HEK293T (cell line): ENCODE results near the gene SFXN4.

Source experiments
- CTCF ChIA-PET: fragments of 350-600 bp; formaldehyde crosslinking; extraction: SDS; loops from one replicate; lab custom pipeline; 2021; ENCODE audit warnings: antibody characterized with exemption, inconsistent platforms; lab: Yijun Ruan, JAX
- POLR2A ChIA-PET: fragments of 350-600 bp; formaldehyde crosslinking; extraction: SDS; loops from one replicate; lab custom pipeline; 2020; ENCODE audit warnings: antibody characterized with exemption, inconsistent platforms; lab: Yijun Ruan, JAX
- DNase-seq: peaks from one replicate; pipeline ENCODE4 v3.0.0; 2012; ENCODE audit warnings: mixed read lengths; ENCODE audit errors: extremely low spot score
- ARNT ChIP-seq: fragments of 450-650 bp; IDR thresholded peaks from 2 replicates; pipeline ENCODE4 v1.6.1; 2017; ENCODE audit warnings: mild to moderate bottlenecking
- BHLHE40 ChIP-seq: fragments of 450-650 bp; IDR thresholded peaks from 2 replicates; pipeline ENCODE4 v1.6.1; 2016; ENCODE audit warnings: mild to moderate bottlenecking, moderate library complexity, borderline replicate concordance
- CTBP1 ChIP-seq: fragments of 450-650 bp; IDR thresholded peaks from 2 replicates; pipeline ENCODE4 v1.6.1; 2016; ENCODE audit warnings: borderline replicate concordance
- ELF4 ChIP-seq: fragments of 450-650 bp; IDR thresholded peaks from 2 replicates; pipeline ENCODE4 v1.6.1; 2017; ENCODE audit warnings: antibody characterized with exemption
- FOXA1 ChIP-seq: fragments of 450-650 bp; IDR thresholded peaks from 2 replicates; pipeline ENCODE4 v1.6.1; 2016; ENCODE audit warnings: mild to moderate bottlenecking
- FOXK2 ChIP-seq: fragments of 450-650 bp; IDR thresholded peaks from 2 replicates; pipeline ENCODE4 v1.6.1; 2016; ENCODE audit warnings: mild to moderate bottlenecking
- FOXM1 ChIP-seq: fragments of 450-650 bp; IDR thresholded peaks from 2 replicates; pipeline ENCODE4 v1.6.1; 2017; ENCODE audit warnings: mild to moderate bottlenecking, borderline replicate concordance
- HDGF ChIP-seq: fragments of 450-650 bp; IDR thresholded peaks from 2 replicates; pipeline ENCODE4 v1.6.1; 2017; ENCODE audit warnings: antibody characterized with exemption, borderline replicate concordance
- L3MBTL2 ChIP-seq: fragments of 450-650 bp; conservative IDR thresholded peaks from 2 replicates; pipeline ENCODE4 v1.6.1; 2016; ENCODE audit warnings: mild to moderate bottlenecking
- LEF1 ChIP-seq: fragments of 450-650 bp; IDR thresholded peaks from 2 replicates; pipeline ENCODE4 v1.6.1; 2017; ENCODE audit warnings: mild to moderate bottlenecking, borderline replicate concordance
- NFRKB ChIP-seq: fragments of 450-650 bp; IDR thresholded peaks from 2 replicates; pipeline ENCODE4 v1.6.1; 2016; ENCODE audit warnings: mild to moderate bottlenecking, moderate library complexity
- SP1 ChIP-seq: fragments of 450-650 bp; IDR thresholded peaks from 2 replicates; pipeline ENCODE4 v1.6.1; 2017
- SUZ12 ChIP-seq: fragments of 450-650 bp; IDR thresholded peaks from 2 replicates; pipeline ENCODE4 v1.6.1; 2016; ENCODE audit warnings: mild to moderate bottlenecking
- TARDBP ChIP-seq: fragments of 450-650 bp; IDR thresholded peaks from 2 replicates; pipeline ENCODE4 v1.6.1; 2016
- ZNF384 ChIP-seq: fragments of 450-650 bp; IDR thresholded peaks from 2 replicates; pipeline ENCODE4 v1.6.1; 2016
- TF ChIP-seq, protein P1 (sequence below): fragments of 450-650 bp; IDR thresholded peaks from 2 replicates; pipeline ENCODE4 v1.6.1; 2016

SFXN4 gene

DNA sequence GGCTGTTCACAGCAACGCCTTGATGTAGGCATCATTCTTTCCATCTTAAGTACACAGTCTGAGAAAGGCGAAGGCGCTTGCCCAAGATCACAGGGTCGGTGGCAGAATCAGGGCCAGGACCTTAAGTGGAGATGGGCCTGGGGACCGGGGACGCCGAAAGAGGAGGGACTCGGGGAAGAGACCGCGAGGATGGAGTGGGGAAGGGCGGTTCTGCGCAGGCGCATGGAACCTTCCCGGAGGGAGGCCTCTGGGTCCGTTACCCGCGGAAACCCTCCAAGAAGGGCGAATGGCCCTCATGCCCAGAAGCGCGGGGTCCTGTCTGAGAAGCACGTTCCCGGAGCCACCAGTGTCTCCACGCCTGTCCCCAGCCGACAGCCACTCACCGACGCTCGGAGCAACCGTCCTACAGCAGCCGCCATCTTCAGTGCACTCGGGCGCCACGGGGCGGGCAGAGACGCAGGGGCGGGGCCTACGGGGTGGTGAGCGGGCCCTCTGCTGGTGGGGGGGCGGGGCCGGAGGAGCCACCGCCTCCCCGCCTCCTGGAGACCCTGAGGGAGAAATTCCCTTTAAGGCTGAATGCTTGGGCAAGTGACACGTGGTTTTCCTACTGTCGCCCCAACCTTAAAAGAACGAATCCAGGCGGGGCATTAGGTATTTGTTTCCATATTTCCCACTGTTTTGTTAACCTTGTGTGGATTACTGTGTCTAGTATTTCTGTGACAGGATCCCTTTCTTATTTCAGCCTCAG, 13.0 kb upstream of the SFXN4 start, which contains the start of gene PRDX3:
Gene PRDX3, minus strand, starts transcription at position 441 of the 748 bp plus-strand sequence. Its CDS starts 22 bp downstream, at position 419.
- ChIA-PET POLR2A (interaction anchor here (0.7 to 1.0 kb wide), 3 partner anchors 11 to 24 kb away, joined by 3 to 4 read pairs (median 3); no protein-coding TSS in a partner anchor), CTCF (no interaction called here)
- peak; percentile 98 for DNase-seq
- no peak for TF ChIP-seq TARDBP
- no peak for TF ChIP-seq ARNT
- no peak for TF ChIP-seq FOXK2
- TF ChIP-seq HDGF, result peak; percentile 44; the same call in 1 of the 2 replicates
- no peak for TF ChIP-seq FOXM1
- peak; percentile 51 for TF ChIP-seq L3MBTL2

- no peak for DNase-seq
- CTCF ChIA-PET, result no interaction called here
- POLR2A ChIA-PET, result no interaction called here
Measured at GRCh38 chr10:119177708-119178371, 12.3 kb upstream of the SFXN4 start.

DNA sequence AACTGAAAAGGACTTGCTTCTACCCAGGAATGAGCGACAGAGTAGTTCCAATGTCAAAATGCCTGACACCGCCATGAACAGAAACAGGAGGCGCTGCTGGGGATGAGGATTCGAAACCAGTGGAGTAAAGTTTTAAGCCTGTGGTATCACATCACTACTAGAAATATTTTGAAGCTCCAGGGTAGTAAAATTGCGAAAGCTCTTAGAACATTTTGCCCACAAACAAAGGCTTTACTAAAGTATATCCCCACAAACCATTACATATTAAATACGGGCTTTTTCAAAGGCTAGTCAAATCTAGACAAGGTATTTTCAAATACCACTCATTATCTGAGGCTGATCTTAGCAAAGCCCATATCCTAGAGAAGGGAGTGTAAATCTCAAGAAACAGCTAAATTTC, 10.7 kb upstream of the SFXN4 start:
- POLR2A ChIA-PET, result interaction anchor here (1.0 kb wide), 2 partner anchors 11 to 366 kb away, joined by 3 read pairs; no protein-coding TSS in a partner anchor
- TF ChIP-seq LEF1, result no peak
- DNase-seq, result no peak
- CTCF ChIA-PET, result no interaction called here

More at GRCh38 chr10:119177708-119178371, 12.3 kb upstream of the SFXN4 start:
- TF ChIP-seq FOXM1 (no peak), FOXK2 (no peak), L3MBTL2 (peak; percentile 73), HDGF (no peak), TARDBP (no peak), LEF1 (no peak), CTBP1 (no peak), ELF4 (no peak), BHLHE40 (no peak), SP1 (no peak), SUZ12 (no peak), ZNF384 (peak; percentile 50; the same call in 1 of the 2 replicates), FOXA1 (no peak), ARNT (no peak)
- TF ChIP-seq, protein P1, sequence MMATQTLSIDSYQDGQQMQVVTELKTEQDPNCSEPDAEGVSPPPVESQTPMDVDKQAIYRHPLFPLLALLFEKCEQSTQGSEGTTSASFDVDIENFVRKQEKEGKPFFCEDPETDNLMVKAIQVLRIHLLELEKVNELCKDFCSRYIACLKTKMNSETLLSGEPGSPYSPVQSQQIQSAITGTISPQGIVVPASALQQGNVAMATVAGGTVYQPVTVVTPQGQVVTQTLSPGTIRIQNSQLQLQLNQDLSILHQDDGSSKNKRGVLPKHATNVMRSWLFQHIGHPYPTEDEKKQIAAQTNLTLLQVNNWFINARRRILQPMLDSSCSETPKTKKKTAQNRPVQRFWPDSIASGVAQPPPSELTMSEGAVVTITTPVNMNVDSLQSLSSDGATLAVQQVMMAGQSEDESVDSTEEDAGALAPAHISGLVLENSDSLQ, result no peak

GRCh38 chr10:119174109-119174508, 8.6 kb upstream of the SFXN4 start:
- no peak for DNase-seq
- TF ChIP-seq LEF1 (no peak), FOXA1 (no peak), SP1 (no peak), ZNF384 (no peak), NFRKB (no peak), ARNT (no peak), ELF4 (no peak), L3MBTL2 (no peak), FOXK2 (no peak), HDGF (no peak), CTBP1 (no peak), SUZ12 (no peak), FOXM1 (no peak)
- TF ChIP-seq, protein P1, result no peak
- CTCF ChIA-PET, result no interaction called here
- POLR2A ChIA-PET, result no interaction called here

- DNase-seq, result no peak
- ChIA-PET POLR2A (no interaction called here), CTCF (no interaction called here)
- no peak for TF ChIP-seq L3MBTL2
- TF ChIP-seq TARDBP, result no peak
- TF ChIP-seq CTBP1, result no peak
- TF ChIP-seq BHLHE40, result no peak
- TF ChIP-seq SP1, result no peak
- TF ChIP-seq ZNF384, result no peak
- TF ChIP-seq FOXA1, result no peak
- TF ChIP-seq, protein P1, result no peak
- no peak for TF ChIP-seq HDGF
- TF ChIP-seq ELF4, result no peak
- no peak for TF ChIP-seq NFRKB
- no peak for TF ChIP-seq FOXK2
- TF ChIP-seq SUZ12, result no peak
- no peak for TF ChIP-seq ARNT
- TF ChIP-seq FOXM1, result no peak
- no peak for TF ChIP-seq LEF1
Measured at GRCh38 chr10:119167041-119167440, 1.5 kb upstream of the SFXN4 start.

- TF ChIP-seq LEF1 (no peak), FOXM1 (no peak), TARDBP (no peak), CTBP1 (no peak), NFRKB (no peak), BHLHE40 (no peak), FOXA1 (no peak), L3MBTL2 (no peak), SUZ12 (no peak), ARNT (no peak), HDGF (no peak), SP1 (no peak), ELF4 (no peak), FOXK2 (no peak), ZNF384 (no peak)
- TF ChIP-seq, protein P1, result no peak
- POLR2A ChIA-PET, result no interaction called here
- DNase-seq, result no peak
- CTCF ChIA-PET, result no interaction called here
Measured at GRCh38 chr10:119166564-119166963, 1.1 kb upstream of the SFXN4 start.
